ENCODE results near the gene KCNJ18.
"Not testable (repeated sequence)": the region's sequence is repeated elsewhere in the genome, so short reads cannot be mapped to it uniquely, and the experiment has no call there.

Gene KCNJ18

DNA sequence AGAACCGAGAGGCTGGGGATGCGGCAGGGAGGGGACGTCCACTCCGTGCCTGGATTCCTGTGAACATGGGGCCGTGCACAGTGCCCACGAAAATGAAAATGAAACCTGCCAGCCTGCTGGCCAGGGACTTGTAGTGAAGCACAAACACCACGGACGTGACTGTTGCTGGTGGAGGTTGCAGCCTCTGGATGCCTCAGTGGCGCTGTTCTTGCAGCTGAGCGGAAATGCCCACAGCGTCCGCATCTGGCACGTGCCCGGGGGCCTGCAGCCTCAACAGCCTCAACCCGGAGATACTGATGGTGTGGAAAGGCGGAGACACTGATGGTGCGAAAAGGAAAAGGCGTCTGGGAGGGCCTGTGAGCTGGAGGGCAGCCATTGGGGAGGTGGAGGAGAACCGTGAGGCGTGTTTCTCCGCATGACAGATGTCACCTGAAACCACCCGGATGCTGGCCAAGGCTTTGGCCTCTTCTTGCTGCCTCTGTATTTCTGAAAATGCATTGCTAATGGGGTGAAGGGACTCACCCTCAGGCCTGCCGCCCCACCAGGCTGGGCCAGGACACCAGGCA, 44.8 kb downstream of the KCNJ18 start:
- DNase-seq, result not testable (repeated sequence)

DNA sequence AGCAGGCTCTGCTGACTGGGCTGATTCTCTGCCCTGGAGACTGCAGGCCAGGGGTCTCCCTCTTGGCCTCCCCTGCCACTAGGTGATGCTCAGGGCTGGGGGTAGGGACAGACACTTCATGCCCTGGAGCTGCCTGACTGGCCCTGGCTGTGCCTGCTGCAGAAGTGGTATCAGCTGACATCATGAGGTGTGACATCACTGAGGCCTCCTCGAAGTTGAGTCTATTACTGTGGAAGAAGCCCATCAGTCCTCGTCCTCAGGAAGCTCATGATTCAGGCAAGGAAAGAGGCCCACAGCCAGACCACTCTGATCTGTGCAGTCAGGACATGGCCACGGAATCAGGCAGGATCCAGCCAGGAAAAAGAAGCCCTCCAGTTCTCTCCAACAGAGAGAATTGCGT, 45.9 kb downstream of the KCNJ18 start:
- not testable (repeated sequence) for DNase-seq

DNA sequence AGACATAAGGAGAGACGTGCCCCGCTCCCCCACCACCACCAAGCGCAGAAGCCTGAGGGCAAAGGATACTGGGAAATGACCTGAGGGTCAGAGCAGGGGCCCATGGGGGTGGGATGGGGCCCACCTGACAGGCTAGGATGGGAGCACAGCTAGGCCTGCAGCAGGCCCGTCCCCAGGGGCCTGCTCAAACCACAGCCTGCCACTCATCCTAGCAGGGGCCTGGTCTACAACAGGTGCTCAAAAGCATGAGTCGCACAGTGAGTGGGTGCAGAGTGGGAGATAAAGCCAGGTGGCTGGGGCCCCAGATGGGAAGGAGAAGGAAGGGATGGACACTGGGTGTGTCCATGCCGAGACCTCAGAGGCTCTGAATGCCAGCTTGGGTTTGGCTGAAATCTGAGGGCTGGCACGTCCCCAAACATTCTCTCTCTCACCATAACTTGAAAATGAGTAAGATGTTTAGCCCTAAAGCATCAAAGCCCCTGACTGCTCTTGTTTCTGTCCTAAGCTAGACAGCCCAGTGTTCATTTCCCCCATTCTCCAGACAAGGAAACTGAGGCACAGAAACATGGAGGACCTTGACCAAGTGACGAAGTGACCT, 46.7 kb downstream of the KCNJ18 start:
- not testable (repeated sequence) for DNase-seq

DNA sequence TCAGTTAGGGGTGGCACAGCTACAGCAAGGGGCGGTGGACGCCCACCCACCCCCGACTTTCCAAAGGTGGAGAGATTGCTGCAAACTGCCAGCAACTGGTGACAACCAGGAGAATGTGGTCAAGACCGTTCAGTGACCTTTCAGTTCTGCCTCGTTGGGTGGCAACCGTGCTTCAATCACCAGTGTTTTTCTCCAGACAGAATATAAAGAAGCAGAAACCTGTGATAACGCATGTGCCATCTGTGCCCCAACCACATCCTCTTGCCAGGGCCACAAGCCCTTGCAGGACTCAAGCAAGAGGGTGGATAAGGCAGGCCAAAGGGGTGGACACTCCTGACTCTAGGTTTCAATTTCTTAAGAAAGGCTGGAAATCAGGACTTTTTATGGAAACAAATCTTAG, 47.2 kb downstream of the KCNJ18 start:
- not testable (repeated sequence) for DNase-seq

DNA sequence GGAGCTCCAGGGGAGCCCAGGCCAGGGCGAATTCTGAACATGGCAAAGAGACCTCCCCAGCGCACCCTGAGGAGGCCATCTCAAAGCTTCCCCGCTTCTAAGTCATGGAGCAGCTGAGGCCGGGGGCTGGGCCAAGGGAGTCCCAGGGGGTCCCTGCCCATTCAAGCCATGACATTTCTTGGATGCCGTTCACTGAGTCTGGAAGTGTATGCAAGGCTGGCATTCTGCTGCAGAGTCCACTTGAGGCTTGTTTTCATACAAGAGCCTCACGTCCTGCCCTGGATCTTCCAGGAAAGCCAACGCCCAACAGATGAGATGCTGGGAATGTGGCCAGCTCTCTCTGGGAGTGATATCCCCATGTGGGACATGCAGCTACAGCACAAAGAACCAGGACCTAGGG, 48.5 kb downstream of the KCNJ18 start:
- not testable (repeated sequence) for DNase-seq

DNA sequence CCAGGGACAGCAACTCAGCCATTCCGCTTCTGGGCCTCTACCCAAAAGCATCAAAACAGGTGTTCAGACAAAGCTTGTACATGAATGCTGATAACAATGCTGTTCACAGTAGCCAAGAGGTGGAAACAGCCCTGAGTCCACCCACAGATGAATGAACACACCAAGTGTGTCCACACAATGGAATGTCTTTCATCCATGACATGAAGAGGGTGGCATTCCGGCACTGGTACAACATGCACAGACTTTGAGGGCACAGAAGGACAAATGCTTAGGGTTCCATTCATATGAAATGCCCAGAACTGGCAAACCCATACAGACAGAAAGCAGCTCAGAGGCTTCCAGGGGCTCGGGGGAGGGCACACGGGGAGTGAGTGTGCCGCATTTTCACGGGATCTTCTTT, 49.2 kb downstream of the KCNJ18 start:
- not testable (repeated sequence) for DNase-seq

DNA sequence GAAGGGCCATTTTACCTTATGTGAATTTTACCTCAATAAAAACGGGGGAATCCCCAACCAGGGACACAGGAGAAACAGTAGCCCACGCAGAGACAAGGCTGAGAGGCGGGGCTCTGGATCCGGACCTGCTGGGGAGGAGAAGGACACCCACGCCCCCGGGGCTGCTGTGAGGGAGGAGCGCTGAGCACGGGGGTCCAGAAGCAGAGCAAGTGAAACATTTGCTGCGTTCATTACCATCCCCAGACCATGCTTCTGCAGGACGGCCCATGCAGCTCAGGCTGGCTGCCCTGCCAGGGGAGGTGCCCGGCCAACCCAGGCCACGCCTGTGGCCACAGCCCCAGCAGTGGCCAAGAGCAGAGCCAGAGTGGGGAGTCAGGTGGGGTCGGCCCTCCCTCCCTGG, 50.0 kb downstream of the KCNJ18 start:
- no peak for DNase-seq

DNA sequence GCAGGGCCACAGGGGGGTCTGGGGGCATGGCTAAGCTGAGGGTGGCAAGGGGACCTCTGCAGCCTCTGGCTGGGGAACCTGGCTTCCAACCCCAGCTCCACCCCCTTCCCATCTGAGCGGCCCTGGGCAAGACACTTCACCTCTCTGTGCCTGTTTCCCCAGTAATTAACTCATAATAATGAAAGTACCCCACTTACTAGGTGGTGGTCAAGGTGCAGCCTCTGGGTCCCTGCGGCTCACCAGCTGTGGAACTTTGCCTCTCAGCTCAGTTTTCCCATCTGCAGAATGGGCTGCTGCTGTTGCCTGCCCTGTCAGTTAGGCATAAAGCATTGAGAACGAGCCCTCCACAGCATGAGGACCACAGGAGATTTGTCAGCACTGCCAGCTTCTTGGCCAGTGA, 51.8 kb downstream of the KCNJ18 start:
- not testable (repeated sequence) for DNase-seq

DNA sequence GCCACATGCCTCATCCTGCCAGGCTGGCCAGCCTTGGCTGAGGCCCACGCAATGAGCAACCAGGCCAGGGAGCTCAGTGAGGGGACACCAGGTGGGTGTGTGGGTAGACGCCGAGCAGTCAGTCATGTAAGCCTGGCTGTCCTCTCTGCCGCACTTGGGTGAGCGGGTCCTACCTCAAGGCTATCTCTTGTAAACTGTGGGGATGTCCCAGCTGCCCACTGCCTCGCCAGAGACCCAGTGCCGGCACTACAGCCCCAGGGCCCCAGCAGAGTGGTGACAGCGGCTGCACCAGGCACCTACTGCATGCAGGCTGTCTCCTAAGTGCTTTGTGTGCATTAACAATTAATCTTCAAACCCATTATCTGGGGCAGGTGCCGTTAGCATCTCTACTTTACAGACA, 52.3 kb downstream of the KCNJ18 start:
- DNase-seq, result not testable (repeated sequence)

DNA sequence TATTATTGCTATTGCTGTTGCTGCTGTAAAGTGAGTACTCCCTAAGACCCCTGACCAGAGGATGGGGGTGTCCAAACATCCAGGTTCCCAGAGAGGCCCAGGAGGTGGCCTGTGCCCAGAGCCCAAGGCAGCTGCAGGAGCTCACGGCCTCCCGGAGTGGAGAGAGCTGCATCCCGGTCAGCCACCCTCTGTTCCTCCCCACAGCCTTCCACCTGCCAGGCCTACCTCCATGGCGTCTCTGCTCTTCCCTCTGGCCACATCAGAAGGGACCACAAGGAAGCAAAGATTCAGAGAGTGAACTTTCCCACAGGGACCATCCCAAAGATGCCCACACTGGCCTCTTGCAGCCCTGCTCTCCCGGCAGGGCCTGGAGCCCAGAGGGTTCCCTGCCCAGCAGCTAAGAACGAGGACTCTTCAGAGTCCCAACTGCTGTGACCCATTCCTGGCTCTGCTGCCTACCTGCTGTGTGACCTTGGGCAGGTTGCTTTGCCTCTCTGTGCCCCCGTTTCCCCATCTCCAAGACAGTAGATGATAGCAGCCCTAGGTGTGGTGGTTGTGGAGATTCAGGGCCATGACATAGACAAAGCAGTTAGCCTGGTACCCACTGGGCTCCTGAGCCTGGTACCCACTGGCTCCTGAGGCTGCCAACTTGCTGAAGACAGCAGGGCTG, 53.2 kb downstream of the KCNJ18 start:
- DNase-seq, result not testable (repeated sequence)

DNA sequence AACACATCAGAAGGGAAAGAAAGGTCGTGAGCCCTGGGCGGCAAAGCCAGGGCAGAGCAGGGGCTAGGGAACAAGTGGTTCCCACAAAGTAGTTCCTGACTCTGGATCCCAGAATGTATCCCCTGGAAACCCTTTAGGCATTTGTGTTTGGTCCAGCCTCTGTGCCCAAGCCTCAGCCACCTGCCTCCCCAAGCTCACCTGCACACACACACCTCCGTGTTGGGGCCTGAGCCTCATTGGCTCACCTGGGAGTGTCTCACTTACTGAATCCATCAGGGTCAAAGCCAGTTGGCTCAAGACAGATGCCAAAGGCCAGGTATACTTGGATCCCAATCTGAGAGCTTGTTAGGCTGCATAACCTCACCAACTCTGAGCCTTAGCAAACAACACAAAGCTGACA, 54.1 kb downstream of the KCNJ18 start:
- not testable (repeated sequence) for DNase-seq

DNA sequence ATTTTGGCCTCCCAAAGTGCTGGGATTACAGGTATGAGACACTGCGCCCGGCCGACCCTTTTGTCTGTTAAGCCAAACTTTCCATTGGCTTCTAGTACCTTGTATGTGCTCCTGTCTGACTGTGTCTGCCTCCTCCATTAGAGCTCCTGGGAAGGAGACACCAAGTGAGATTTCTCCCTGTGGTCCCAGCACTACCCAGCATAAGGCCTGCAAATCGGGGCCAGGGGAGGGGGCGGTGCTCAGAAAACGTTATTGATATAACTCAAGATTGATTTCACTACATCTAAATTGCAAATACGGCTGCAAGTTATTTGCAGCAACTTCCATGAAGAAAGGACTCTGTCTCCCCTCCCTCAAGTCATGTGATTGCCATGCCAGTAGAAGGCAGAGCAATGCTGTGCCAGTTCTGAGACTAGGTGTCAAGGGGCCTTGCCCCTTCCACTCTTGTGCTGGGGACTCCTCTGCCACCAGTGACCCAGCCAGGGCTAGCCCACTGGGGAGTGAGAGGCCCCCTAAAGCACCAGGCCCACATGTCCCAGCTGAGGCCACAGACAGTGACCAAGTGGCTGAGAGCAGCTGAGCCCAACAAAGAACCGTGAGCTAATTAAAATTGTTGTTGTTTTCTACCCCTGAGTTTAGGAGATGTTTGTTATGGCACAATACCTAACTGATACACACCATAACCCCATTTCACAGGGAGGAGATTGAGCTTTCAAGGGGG, 55.0 kb downstream of the KCNJ18 start:
- DNase-seq, result not testable (repeated sequence)

DNA sequence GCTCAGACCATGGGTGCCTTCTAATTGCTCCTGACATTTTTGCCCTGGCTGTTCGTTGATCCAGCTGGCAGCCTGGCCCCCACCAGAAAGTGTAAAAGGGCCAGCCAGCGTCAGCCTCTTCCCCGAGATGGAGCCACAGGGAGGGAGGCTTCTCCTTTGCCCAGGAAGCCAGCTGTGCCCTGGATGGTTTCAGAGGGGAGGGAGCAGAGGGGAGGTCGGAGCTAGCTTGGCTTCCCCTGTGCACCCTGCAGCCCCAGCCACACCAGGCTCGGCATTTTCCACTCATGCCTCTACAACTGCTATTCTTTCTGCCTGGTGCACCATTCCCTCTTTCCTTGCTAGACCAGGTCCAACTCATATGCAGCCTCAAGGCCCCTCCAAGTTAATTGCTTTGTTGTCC, 56.4 kb downstream of the KCNJ18 start:
- DNase-seq, result not testable (repeated sequence)

DNA sequence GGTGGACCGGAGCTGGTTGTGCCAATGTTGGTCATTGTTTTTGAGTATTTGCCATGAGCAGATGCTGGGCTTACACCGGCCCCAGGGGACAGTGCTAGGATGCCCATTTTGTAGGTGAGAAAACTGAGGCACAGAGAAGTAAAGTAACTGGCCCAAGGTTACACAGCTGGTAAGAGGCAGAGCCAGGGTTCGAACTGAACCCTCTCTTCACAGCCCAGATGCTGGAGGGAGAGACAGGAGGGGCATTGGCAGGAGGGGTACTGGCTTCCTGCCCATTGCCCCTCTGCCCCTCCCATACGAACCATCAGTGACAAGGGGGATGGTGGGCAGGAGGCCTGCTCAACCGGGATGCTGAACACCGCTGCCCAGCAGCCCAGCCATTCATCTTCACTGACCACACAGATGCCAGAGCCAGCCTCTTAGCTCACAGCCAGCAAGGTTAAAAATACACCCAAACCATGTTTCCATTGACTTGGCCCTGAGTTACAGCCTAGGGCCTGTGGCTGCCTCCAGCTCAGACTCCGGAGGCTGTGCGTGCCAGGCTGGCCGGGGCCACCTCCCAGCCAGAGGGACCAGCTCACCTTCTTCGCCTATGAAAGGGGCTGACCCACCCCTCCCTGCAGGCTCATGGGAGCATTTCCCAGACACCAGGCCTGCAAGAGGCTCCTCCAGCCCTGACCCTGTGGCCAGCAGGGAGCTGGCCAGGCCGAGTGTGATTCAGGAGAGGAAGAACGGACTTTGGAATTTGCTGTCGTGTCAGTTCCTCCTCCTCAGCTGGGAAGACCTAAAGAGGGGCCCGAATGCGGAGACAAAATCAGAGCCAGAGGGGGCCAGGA, 57.6 kb downstream of the KCNJ18 start:
- not testable (repeated sequence) for DNase-seq

DNA sequence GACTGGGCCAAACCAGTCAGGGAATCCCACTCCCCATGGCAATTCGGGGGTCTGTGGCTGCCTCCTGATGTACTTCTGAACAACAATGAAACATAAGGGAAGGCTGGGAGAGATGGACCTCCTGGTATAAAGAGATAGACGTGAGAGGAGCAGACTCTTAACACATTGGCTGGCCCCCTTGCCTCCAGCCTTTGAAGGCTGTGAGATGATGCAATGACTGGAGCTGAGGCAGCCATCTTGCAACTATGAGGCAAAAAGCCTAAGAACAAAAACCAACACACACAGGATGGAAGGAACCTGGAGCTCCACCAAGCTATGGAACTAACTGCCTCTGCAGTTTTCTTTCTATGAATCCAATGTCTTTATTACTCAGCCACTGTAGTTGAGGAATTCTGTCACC, 58.8 kb downstream of the KCNJ18 start:
- DNase-seq, result not testable (repeated sequence)
